OCI-LY3 (cell line): ENCODE results near the gene STAT4.

Experiments used
- CTCF ChIP-seq: fragments of 200-600, 300-600 bp; sonication (generic); IDR thresholded peaks from 2 replicates; pipeline ENCODE4 v1.5.1; 2014; ENCODE audit warnings: antibody characterized with exemption, low read length, low read depth
- EZH2phosphoT487 ChIP-seq: fragments of 200-600 bp; shearing (Covaris generic); IDR thresholded peaks from 2 replicates; pipeline ENCODE4 v1.6.1; 2018; ENCODE audit warnings: antibody characterized with exemption, mixed run types, low read depth

- TF ChIP-seq CTCF, result no peak
- no peak for TF ChIP-seq EZH2phosphoT487
These were observed 164.4 kb downstream of the STAT4 start for GRCh38 chr2:190986221-190986953.
